GM19043 (cell line): Measurements from ENCODE around the gene P3H2.
"Not testable (repeated sequence)": the region's sequence is repeated elsewhere in the genome, so short reads cannot be mapped to it uniquely, and the experiment has no call there.

Experiments
- ATAC-seq: cut with Tn5 transposase; IDR thresholded peaks from one replicate; pipeline ENCODE4 v1.9.1; 2021; ENCODE audit warnings: low read depth; ENCODE audit not compliant: unreplicated experiment

The P3H2 gene

GRCh38 chr3:189999718-190000117 lies 121.0 kb downstream of the P3H2 start:
- no peak for ATAC-seq

DNA sequence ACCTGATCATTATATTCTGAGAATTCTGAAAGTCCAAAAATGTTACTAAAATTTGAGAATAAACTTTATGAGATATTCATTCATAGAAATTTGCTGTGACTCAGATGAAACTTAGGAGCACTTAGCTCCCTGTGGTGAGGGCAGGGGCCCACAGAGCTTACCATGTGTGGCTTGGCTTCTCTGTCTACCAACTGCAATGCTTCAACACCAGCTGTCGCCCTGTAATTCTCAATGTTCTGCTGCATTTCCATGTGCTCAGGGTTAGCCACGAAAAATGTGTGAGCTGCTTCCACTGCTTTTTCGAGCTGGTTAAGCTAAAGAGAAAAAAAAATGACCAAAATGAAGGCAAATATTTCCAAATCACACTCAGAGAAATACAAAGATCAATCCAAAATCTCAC lies 125.6 kb downstream of the P3H2 start:
- no peak for ATAC-seq

DNA sequence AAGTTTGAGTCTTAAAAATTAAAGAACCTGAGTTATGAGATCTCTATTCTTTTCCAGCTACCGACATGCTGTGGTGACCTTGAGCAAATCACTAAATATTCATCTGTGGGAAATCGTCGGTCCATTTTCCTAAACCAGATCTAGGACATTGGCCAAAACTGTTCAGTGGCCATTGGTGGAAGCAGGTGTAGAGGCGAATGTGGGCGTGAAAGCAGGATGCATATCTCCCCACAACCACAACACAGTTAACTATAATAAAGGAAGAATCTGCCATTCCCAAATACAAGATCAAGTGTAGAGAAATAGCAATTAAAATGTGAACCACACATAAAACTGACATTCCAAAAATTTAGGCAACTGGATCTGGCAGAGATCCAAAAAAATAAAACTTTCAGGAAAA lies 129.9 kb downstream of the P3H2 start:
- no peak for ATAC-seq

GRCh38 chr3:189988854-189989253 lies 131.8 kb downstream of the P3H2 start:
- ATAC-seq = no peak

DNA sequence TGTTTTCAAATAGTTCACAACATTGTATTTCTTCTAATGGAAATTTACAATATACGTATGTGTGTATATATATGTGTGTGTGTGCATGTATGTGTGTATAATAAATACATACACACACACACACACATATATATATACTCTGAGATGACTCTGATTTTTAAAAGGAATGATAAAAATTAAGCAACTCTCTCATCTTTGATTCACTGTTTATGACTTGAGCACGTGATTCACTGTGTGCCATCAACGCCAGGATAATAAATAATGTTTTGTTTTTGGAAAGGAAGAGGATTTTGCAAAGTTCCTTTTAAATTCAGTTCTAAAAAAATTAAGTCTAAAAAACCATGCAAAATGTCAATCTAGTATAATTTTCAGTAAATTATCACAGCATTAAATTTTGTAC lies 132.4 kb downstream of the P3H2 start:
- ATAC-seq = no peak

DNA sequence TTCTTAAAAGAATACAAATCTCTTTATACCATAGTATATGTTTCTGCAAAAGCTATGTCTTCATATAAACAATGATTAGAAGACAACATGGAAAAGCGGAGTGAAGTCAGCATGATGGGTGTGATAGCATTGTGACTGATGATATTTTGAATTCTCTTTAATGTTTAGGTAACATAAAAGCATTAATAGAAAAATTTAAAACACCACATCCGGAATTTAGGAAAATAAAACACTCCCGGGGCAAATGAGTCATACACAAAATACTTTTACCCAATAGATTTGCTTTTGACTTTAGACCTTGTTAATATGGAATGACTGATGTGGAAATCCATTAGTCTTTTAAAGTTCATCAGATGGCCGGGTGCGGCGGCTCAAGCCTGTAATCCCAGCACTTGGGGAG lies 134.7 kb downstream of the P3H2 start:
- ATAC-seq = no peak

DNA sequence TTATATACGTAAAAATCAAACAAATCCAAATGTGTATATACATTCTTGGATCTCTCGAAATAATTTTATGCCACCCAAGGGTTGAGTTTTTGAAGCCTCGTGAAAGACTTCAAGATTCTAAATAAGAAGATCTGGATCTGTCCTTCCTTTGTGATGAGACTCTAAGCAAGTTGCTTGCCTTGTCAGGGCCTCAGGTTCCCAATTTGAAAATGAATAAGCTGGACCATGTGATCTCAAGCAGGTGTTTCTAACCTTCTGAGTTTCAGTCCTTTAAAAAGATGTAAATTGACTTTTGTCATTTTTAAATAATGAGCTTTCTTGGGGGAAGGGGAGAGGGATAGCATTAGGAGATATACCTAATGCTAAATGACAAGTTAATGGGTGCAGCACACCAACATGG lies 137.1 kb downstream of the P3H2 start:
- no peak for ATAC-seq

- no peak for ATAC-seq
These were observed 138.3 kb downstream of the P3H2 start for GRCh38 chr3:189982321-189982945.

DNA sequence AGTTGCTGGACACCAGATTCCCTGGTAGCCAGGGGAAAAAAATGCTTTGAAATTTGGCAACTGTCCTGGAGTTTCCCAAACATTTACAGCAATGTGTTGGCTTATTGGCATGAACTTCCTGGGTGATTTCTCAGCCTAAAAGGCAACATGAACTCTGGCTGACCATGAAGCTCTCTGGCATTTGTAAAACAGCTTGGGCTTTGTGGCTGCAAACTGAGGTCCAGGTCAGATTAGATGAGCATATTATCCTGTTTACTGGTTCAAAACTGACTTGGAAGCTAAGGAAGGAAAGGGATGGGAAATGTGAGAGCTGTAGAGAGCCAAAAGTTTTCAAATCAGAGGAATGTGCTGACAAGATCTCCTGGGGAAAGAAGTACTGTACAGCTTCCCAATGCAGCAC lies 139.0 kb downstream of the P3H2 start:
- no peak for ATAC-seq

DNA sequence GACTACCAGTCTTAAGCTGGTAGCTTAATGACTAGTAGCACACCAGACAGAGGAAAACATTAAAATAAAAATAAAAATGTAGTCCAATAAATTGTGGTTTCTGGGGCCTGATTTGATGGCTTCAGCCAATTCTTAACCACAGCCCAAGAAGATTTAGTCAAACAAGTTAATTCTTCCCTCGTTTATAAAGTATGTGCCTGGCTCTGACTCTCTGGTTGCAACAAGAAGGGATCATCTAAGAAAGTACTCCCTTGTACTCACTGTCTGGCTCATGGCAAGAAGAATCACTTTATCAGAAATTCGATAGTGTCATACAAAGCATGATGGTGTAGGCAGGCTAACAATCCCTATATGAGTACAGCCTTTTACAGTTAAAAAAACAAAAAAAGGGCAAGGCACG lies 141.9 kb downstream of the P3H2 start:
- no peak for ATAC-seq

GRCh38 chr3:189977174-189977573 lies 143.5 kb downstream of the P3H2 start:
- ATAC-seq = no peak

GRCh38 chr3:189975391-189975990 lies 145.2 kb downstream of the P3H2 start:
- no peak for ATAC-seq

DNA sequence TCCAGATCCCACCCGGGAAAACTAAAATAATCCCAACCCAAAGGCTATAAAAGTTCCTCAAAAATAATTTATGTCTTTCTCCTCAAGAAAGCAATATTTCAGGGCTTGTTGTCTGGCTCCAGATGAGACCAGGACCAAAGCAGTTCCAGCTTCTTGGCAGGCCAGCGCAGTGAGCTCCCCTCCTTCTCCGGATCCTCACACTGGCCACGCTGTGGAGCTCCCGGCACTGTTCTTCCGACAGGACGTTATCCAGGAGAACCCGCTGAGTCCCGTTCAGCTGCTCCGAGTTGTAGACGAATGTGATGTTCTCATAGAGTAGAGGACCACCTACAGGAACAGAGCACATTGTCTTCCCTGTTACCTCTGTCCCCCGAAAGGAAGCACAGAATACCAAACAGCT lies 146.3 kb downstream of the P3H2 start:
- no peak for ATAC-seq

- ATAC-seq = peak; percentile 86
These were observed 153.3 kb downstream of the P3H2 start for GRCh38 chr3:189967254-189967865.

DNA sequence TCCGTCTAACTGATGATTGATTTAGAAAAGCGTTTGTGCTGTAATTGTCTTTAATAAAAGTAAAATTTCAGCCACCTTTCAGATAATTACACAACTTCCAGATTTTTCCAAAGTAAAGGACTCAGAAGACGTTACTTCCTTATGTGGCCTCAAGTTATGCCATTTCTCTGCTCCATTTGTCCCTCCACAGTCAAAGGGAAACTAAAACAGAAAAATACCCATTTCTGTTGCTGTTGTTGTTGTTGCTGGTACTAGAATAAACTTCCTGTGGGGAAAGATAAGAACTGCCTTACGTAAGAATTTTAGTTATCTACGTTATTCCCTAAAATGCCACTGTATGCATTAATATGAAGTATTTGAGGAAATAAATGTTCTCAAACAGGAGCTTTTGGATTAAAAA lies 153.9 kb downstream of the P3H2 start:
- ATAC-seq = peak; percentile 54

DNA sequence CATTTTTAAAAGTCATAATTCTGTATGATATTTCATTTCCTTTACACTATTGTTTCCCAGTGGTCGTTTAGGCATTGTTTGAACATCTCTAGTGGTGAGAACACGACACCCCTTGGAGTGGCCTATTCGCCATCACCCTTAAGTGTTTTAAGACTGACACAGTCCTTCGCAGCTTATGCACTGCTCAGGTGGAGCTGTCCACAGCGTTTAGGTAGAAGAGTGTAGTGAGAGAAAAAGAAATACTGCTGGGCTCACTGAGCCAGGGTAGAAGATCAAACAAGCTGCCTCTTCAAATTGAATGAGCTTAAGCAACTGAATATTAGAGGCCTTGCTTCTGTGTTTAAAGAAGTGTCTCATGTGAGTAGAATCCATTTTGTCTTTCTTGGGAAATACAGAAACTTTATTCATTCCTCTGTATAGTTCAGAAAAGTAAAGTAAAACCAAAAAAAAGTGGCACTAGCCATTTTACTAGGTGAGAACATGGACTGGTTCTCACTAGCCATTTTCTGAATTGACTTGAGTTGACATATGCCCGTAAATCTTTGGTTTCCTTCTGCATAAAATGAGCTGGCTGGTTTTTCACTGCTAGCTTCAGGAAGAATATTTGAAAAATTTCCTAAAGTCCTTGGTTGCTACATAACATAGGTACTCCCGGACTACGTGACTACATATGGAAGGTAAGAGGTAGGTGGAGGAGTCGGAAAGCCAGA lies 155.9 kb downstream of the P3H2 start:
- ATAC-seq = no peak

GRCh38 chr3:189962466-189962865 lies 158.2 kb downstream of the P3H2 start:
- no peak for ATAC-seq

GRCh38 chr3:189961522-189962161 lies 159.1 kb downstream of the P3H2 start:
- ATAC-seq = peak; percentile 83

DNA sequence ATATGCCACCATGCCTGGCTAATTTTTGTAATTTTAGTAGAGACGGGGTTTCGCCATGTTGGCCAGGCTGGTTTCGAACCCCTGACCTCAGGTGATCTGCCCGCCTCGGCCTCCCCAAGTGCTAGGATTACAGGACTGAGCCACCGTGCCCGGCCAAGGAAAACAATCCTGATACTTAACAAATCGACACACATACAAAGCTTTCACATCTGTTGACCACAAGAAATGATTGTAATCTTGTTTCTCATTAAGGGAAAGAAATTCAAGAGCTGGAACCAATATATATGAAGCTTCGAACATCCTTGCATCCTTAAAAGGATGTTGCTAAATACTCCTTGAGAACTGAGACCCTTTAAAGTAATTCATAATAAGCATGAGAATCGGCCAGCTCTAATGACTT lies 159.6 kb downstream of the P3H2 start:
- not testable (repeated sequence) for ATAC-seq

DNA sequence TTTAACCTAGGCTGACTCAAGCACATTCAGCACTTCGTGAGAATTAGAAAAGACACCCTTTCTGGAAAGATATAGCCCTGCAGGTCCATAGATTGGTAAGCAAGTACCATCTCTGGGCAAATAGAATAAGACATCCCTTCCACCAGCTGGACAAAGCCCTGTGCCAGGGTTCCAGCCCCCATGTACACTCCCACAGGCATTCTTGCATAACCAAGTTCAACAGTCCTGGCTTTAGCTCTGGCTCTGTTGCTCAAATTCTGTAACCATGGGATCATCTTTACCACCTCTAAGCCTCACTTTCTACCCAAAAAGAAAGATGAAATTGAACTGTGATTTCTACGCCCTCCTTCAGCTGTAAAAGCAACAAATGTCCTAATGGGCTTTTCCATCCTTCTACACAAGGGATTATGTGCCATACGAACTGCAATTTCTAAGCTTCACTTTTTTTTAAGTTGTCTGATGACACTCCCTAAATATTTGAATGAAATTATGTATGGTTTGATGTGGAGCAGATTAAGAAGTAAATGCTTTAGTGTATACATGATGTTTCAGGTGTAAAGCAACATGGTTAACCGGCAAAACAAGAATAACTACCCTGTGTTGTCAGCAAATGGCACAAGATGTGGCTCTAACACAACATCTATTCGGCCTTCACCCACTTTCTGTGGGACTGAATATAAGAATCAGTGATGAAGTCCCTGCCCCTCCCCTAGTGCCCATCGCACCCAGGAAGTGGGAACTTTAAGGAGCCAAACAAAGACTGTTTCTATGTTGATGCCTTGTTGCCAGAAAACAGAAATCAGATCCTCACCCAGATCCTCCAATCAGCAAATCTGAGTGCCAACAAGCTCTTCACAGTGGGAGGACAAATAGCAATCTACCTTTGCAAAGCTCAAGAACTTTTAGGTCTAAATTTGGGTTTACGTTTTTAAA lies 165.7 kb downstream of the P3H2 start:
- ATAC-seq = no peak
